Activated CD4-positive, alpha-beta T cell treated with anti-CD3 and anti-CD28 coated beads, Interleukin-2, amount 10 ng/mL, durations not matched to agents 24 days and 14 days (primary cell): ENCODE results near the gene ADGRF5. TPM values are rescaled to one million over a fixed set of nuclear protein-coding genes. Genes with fewer than 3 reads are reported as not detected.
"Not testable (repeated sequence)": the region's sequence is repeated elsewhere in the genome, so short reads cannot be mapped to it uniquely, and the experiment has no call there.

Source experiments
- DNase-seq: peaks from one replicate; pipeline ENCODE4 v3.0.0; 2022
- H3K27ac Mint-ChIP-seq: one replicate; pipeline ENCODE4 v1.8.0; 2022; ENCODE audit warnings: mild to moderate bottlenecking, mixed read lengths
- H3K27me3 Mint-ChIP-seq: one replicate; pipeline ENCODE4 v1.8.0; 2022; ENCODE audit warnings: mixed read lengths
- H3K36me3 Mint-ChIP-seq: one replicate; pipeline ENCODE4 v1.8.0; 2022; ENCODE audit warnings: low read depth, mild to moderate bottlenecking, mixed read lengths
- H3K4me1 Mint-ChIP-seq: one replicate; pipeline ENCODE4 v1.8.0; 2021; ENCODE audit warnings: mixed read lengths
- H3K4me3 Mint-ChIP-seq: one replicate; pipeline ENCODE4 v1.8.0; 2022; ENCODE audit warnings: mild to moderate bottlenecking, moderate library complexity, mixed read lengths
- H3K9me3 Mint-ChIP-seq: one replicate; pipeline ENCODE4 v1.8.0; 2021; ENCODE audit warnings: mixed read lengths
- intact Hi-C: fragments of 100-400 bp; cut with micrococcal nuclease; formaldehyde crosslinking; loops from one replicate; pipeline ENCODE4 v1.15.1; 2023
- total RNA-seq: library from RNA; stranded (reverse); gene quantifications from 2 replicates; pipeline ENCODE4 v1.2.3, GENCODE V29; 2022

Gene ADGRF5
- total RNA-seq, 1 donor from 2014 or later = not detected

- Mint-ChIP-seq H3K27me3 (no peaks in the 10 kb centered on the region), H3K4me1 (no peaks in the 10 kb centered on the region), H3K4me3 (no peak overlapping the region), H3K9me3 (no peaks in the 10 kb centered on the region), H3K27ac (no peak overlapping the region), H3K36me3 (no peaks in the 10 kb centered on the region)
- intact Hi-C loops = no loop called here
- DNase-seq = no peak
These were observed 28.1 kb downstream of the ADGRF5 start for GRCh38 chr6:46893648-46894047.

- H3K36me3 Mint-ChIP-seq = no peaks in the 10 kb centered on the region
- no peak for DNase-seq
- no peaks in the 10 kb centered on the region for H3K27me3 Mint-ChIP-seq
- intact Hi-C loops = no loop called here
- no peak overlapping the region for H3K4me3 Mint-ChIP-seq
- H3K9me3 Mint-ChIP-seq = no peaks in the 10 kb centered on the region
- no peak overlapping the region for H3K27ac Mint-ChIP-seq
- no peaks in the 10 kb centered on the region for H3K4me1 Mint-ChIP-seq
These were observed 30.4 kb downstream of the ADGRF5 start for GRCh38 chr6:46891252-46891795.

GRCh38 chr6:46888578-46888977, 33.2 kb downstream of the ADGRF5 start:
- no peak for DNase-seq
- Mint-ChIP-seq H3K27ac (no peak overlapping the region), H3K27me3 (no peaks in the 10 kb centered on the region), H3K36me3 (no peaks in the 10 kb centered on the region), H3K4me1 (no peaks in the 10 kb centered on the region), H3K9me3 (no peaks in the 10 kb centered on the region), H3K4me3 (no peak overlapping the region)
- intact Hi-C loops = no loop called here

- Mint-ChIP-seq H3K27me3 (no peaks in the 10 kb centered on the region), H3K27ac (no peak overlapping the region), H3K4me3 (no peak overlapping the region), H3K36me3 (no peaks in the 10 kb centered on the region), H3K4me1 (no peaks in the 10 kb centered on the region), H3K9me3 (no peaks in the 10 kb centered on the region)
- no peak for DNase-seq
- intact Hi-C loops = no loop called here
These were observed 33.7 kb downstream of the ADGRF5 start for GRCh38 chr6:46888031-46888430.

GRCh38 chr6:46882645-46883044, 39.1 kb downstream of the ADGRF5 start:
- no peaks in the 10 kb centered on the region for H3K27me3 Mint-ChIP-seq

GRCh38 chr6:46879003-46879402, 42.7 kb downstream of the ADGRF5 start:
- Mint-ChIP-seq H3K36me3 (no peaks in the 10 kb centered on the region), H3K27ac (no peak overlapping the region), H3K4me1 (no peaks in the 10 kb centered on the region), H3K4me3 (no peak overlapping the region), H3K27me3 (peaks cover 2% of the 10 kb centered on the region), H3K9me3 (no peaks in the 10 kb centered on the region)
- DNase-seq = no peak
- intact Hi-C loops = no loop called here

More at GRCh38 chr6:46882645-46883044, 39.1 kb downstream of the ADGRF5 start:
- Mint-ChIP-seq H3K9me3 (no peaks in the 10 kb centered on the region), H3K27ac (no peak overlapping the region), H3K4me3 (no peak overlapping the region), H3K36me3 (no peaks in the 10 kb centered on the region), H3K4me1 (no peaks in the 10 kb centered on the region)
- no peak for DNase-seq
- intact Hi-C loops = no loop called here

GRCh38 chr6:46876126-46876525, 45.6 kb downstream of the ADGRF5 start:
- no peak for DNase-seq
- H3K9me3 Mint-ChIP-seq = no peaks in the 10 kb centered on the region
- intact Hi-C loops = no loop called here
- H3K4me3 Mint-ChIP-seq = no peak overlapping the region
- peaks cover 3% of the 10 kb centered on the region for H3K27me3 Mint-ChIP-seq
- H3K36me3 Mint-ChIP-seq = no peaks in the 10 kb centered on the region
- no peaks in the 10 kb centered on the region for H3K4me1 Mint-ChIP-seq
- H3K27ac Mint-ChIP-seq = no peak overlapping the region

- intact Hi-C loops = no loop called here
- H3K36me3 Mint-ChIP-seq = no peaks in the 10 kb centered on the region
- H3K4me3 Mint-ChIP-seq = no peak overlapping the region
- no peaks in the 10 kb centered on the region for H3K4me1 Mint-ChIP-seq
- H3K9me3 Mint-ChIP-seq = no peaks in the 10 kb centered on the region
- H3K27me3 Mint-ChIP-seq = peaks cover 3% of the 10 kb centered on the region
- DNase-seq = no peak
- H3K27ac Mint-ChIP-seq = no peak overlapping the region
These were observed 54.3 kb downstream of the ADGRF5 start for GRCh38 chr6:46867411-46867810.

- intact Hi-C loops = no loop called here
- DNase-seq = no peak
- no peaks in the 10 kb centered on the region for H3K4me1 Mint-ChIP-seq
- H3K4me3 Mint-ChIP-seq = no peak overlapping the region
- no peak overlapping the region for H3K27ac Mint-ChIP-seq
- H3K27me3 Mint-ChIP-seq = no peaks in the 10 kb centered on the region
- no peaks in the 10 kb centered on the region for H3K36me3 Mint-ChIP-seq
- H3K9me3 Mint-ChIP-seq = no peaks in the 10 kb centered on the region
These were observed 56.5 kb downstream of the ADGRF5 start for GRCh38 chr6:46865221-46865620.

- DNase-seq = no peak
- no peak overlapping the region for H3K27ac Mint-ChIP-seq
- H3K4me3 Mint-ChIP-seq = no peak overlapping the region
- intact Hi-C loops = no loop called here
- no peaks in the 10 kb centered on the region for H3K9me3 Mint-ChIP-seq
- no peaks in the 10 kb centered on the region for H3K4me1 Mint-ChIP-seq
- H3K36me3 Mint-ChIP-seq = no peaks in the 10 kb centered on the region
- H3K27me3 Mint-ChIP-seq = no peaks in the 10 kb centered on the region
These were observed 57.9 kb downstream of the ADGRF5 start for GRCh38 chr6:46863791-46864190.

- Mint-ChIP-seq H3K27me3 (no peaks in the 10 kb centered on the region), H3K9me3 (no peaks in the 10 kb centered on the region), H3K36me3 (no peaks in the 10 kb centered on the region), H3K4me1 (no peaks in the 10 kb centered on the region), H3K27ac (no peak overlapping the region), H3K4me3 (no peak overlapping the region)
- no peak for DNase-seq
- intact Hi-C loops = no loop called here
These were observed 59.4 kb downstream of the ADGRF5 start for GRCh38 chr6:46862381-46862780.

GRCh38 chr6:46855966-46856365, 65.8 kb downstream of the ADGRF5 start:
- H3K27me3 Mint-ChIP-seq, H3K27ac Mint-ChIP-seq, H3K9me3 Mint-ChIP-seq, intact Hi-C loops, H3K4me3 Mint-ChIP-seq, H3K36me3 Mint-ChIP-seq, H3K4me1 Mint-ChIP-seq: not testable (repeated sequence)
- DNase-seq = peak; percentile 65

- DNase-seq, H3K4me1 Mint-ChIP-seq, H3K4me3 Mint-ChIP-seq, H3K27ac Mint-ChIP-seq, intact Hi-C loops, H3K36me3 Mint-ChIP-seq, H3K9me3 Mint-ChIP-seq: not testable (repeated sequence)
- peaks cover 20% of the 10 kb centered on the region for H3K27me3 Mint-ChIP-seq
These were observed 70.2 kb downstream of the ADGRF5 start for GRCh38 chr6:46851576-46851975.

- no peaks in the 10 kb centered on the region for H3K36me3 Mint-ChIP-seq
- no peak for DNase-seq
- H3K9me3 Mint-ChIP-seq = no peaks in the 10 kb centered on the region
- H3K4me1 Mint-ChIP-seq = peaks cover 5% of the 10 kb centered on the region
- intact Hi-C loops = no loop called here
- no peak overlapping the region for H3K4me3 Mint-ChIP-seq
- no peak overlapping the region for H3K27ac Mint-ChIP-seq
- H3K27me3 Mint-ChIP-seq = peaks cover 20% of the 10 kb centered on the region
These were observed 70.9 kb downstream of the ADGRF5 start for GRCh38 chr6:46850792-46851191.

- no peak overlapping the region for H3K27ac Mint-ChIP-seq
- peaks cover 20% of the 10 kb centered on the region for H3K27me3 Mint-ChIP-seq
- no peaks in the 10 kb centered on the region for H3K36me3 Mint-ChIP-seq
- H3K4me1 Mint-ChIP-seq = peaks cover 5% of the 10 kb centered on the region
- no peaks in the 10 kb centered on the region for H3K9me3 Mint-ChIP-seq
- H3K4me3 Mint-ChIP-seq = no peak overlapping the region
- intact Hi-C loops = loop anchor here (1.0 to 2.0 kb wide), 2 partner anchors 197 to 461 kb away; no protein-coding TSS in a partner anchor
- DNase-seq = no peak
These were observed 72.4 kb downstream of the ADGRF5 start for GRCh38 chr6:46849361-46849690.
